ENCODE results near the gene SAFB.
A peak's percentile ranks its signal among the peaks of the same experiment; 100 is the strongest.

The SAFB gene

GRCh38 chr19:5666921-5667610 is 44.2 kb downstream of the SAFB start:
- no peak for DNase-seq (ENCODE audit: low read depth)

DNA sequence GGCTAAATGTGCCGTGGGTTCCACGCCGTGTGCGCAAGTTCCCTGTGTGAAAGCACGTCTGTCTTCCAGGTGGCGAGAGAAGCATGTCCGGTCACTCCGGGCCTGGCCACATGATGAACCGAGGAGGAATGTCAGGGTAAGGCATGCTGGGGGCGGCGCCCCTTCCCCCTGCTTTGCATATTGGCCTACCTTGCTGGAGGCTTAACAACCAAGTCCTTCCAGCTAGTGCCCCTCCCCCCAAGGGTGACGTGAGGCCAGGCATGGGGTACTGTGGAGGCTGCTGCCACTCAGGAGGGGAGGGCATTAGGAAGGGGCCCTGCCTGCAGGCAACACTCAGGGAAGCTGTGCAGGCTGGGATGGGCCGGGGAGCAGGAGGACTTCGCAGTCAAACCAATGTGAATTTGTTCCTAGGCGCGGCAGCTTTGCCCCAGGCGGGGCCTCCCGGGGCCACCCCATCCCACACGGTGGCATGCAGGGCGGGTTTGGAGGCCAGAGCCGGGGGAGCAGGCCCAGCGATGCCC is 44.9 kb downstream of the SAFB start:
- DNase-seq (ENCODE audit: low read depth): no peak

DNA sequence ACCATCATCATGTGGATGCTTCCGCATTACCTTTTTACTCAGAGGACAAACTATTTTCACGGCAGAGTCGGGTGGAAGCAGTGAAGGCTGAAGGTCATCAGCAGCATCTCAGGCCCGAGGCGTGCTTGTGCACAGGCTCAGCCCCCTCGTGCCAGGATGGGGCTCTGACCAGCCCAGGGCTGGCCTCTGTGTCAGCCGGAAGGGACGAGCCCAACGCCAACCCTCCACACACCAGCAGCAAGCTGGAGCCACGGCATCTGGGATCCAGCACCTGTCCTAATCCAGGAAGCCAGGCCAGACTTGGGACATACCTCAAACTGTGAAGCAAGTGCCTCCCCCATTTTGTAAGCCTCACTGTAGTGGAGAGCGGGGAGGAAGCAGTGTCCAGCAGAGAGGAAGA is 46.3 kb downstream of the SAFB start:
- no peak for DNase-seq (ENCODE audit: low read depth)

DNA sequence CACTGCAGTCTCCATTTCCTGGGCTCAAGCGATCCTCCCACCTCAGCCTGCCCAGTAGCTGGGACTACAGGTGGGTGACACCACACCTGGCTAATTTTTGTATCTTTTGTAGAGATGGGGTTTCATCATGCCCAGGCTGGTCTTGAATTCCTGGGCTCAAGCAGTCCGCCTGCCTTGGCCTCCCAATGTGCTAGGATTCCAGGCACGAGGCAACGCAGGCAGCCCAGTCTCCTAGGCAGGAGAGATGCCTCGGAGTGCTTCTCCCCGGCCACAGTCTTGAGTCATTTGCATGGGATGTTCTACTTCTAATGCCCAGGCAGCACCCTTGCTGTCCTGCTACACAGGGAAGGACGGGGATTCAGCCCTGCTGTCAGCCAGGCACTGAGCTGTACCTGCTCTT is 48.7 kb downstream of the SAFB start:
- DNase-seq (ENCODE audit: low read depth): no peak

DNA sequence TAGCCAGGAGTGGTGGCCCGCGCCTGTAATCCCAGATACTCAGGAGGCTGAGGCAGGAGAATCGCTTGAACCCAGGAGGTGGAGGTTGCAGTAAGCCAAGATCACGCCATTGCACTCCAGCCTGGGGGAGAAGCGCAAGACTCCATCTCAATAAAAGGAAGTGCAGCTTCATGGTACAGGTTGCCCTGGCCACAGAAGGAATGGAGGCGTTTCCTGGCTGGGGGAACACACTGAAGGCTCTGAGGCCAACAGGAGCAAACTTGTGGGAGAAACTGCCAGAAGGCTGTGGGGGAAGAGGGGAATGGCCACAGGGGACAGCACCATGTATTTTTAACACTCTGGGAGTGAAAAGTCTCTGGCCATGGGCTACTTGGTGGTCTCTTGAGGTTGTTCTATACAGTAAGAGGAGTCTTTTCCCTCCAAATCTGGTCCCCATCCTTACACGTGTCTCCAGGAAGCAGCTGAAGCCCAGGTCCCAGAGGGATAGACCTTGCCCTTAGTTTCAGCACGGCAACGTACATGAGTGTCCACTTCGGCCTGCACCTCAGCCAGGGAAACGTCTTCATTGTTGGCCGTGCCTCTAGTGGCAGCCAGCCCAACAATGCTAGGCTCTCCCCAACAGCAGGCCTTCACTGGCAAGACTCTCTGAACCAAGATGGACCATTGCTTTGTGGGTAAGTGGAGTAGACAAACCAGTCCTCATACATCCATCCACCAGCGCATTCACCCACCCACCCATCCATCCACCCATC is 50.0 kb downstream of the SAFB start:
- DNase-seq (ENCODE audit: low read depth): no peak

DNA sequence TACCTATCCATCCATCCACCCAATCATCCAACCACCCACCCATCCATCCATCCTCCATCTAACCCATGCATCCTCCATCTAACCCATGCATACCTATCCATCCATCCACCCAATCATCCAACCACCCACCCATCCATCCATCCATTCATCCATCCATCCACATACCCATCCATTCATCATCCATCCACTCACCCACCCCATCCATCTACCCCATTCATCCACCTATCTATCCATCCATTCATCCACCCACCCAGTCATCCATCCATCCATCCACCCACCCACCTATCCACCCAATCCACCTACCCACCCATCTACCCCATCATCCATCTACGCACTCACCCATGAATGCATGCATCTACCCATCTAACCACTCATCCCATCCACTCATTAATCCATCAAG is 50.9 kb downstream of the SAFB start:
- DNase-seq (ENCODE audit: low read depth): no peak

GRCh38 chr19:5674714-5675113 is 51.8 kb downstream of the SAFB start:
- DNase-seq (ENCODE audit: low read depth): no peak

DNA sequence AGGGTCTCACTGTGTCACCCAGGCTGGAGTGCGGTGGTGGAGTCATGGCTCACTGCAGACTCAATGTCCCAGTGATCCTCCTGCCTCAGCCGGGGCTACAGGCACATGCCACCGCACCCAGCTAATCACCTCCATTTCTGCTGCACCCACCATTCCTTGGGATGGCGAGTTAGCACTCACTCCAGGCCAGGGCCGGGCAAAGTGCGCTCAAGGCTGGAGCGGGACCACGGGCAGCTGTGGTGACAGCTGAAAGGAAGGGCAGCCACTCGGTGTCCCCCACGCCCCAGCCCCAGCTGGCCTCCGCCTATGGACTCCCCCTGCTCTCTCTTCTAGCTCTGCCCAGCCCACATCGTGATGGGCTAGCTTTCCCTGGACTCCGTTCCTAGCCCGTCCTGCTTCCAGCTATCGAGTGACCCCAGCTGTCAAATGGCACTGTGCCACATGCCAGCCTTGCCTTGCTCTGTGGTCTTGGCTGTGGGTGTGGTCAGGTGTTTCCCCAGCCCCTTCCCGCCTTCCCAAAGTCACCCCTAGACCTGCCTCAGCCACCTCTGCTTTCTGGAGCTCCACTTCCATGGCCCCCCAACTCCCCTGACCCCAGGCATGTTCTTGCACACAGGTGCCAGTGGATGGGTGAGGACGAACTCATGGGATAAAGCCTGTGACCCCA is 53.4 kb downstream of the SAFB start:
- DNase-seq (ENCODE audit: low read depth): no peak

GRCh38 chr19:5676772-5677105 is 53.9 kb downstream of the SAFB start:
- DNase-seq (ENCODE audit: low read depth): no peak

- no peak for DNase-seq (ENCODE audit: low read depth)
These were observed 54.3 kb downstream of the SAFB start for GRCh38 chr19:5677136-5677535.

DNA sequence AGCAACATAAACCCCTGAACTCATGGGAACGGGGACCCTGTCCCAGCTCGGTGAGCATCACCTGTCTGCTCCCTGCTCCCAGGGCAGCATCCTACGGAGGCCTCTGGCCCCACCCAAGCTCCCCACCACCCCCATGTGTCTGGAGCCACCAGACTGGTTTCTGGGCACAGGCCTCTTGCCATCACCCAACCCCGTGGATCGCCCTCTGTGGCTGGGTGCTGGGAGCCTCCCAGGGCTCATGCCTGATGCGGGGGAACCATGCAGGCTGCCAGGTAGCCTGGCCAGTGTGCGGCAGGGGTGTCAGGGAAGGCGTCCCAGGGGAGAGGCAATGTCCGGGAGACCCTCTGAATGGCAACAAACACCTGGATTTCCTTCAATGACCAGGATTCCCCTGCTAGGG is 54.7 kb downstream of the SAFB start:
- no peak for DNase-seq (ENCODE audit: low read depth)

GRCh38 chr19:5678071-5678718 is 55.3 kb downstream of the SAFB start:
- no peak for DNase-seq (ENCODE audit: low read depth)

- DNase-seq (ENCODE audit: low read depth): no peak
These were observed 56.6 kb downstream of the SAFB start for GRCh38 chr19:5679289-5680083.

- DNase-seq (ENCODE audit: low read depth): no peak
These were observed 57.2 kb downstream of the SAFB start for GRCh38 chr19:5680084-5680436.

DNA sequence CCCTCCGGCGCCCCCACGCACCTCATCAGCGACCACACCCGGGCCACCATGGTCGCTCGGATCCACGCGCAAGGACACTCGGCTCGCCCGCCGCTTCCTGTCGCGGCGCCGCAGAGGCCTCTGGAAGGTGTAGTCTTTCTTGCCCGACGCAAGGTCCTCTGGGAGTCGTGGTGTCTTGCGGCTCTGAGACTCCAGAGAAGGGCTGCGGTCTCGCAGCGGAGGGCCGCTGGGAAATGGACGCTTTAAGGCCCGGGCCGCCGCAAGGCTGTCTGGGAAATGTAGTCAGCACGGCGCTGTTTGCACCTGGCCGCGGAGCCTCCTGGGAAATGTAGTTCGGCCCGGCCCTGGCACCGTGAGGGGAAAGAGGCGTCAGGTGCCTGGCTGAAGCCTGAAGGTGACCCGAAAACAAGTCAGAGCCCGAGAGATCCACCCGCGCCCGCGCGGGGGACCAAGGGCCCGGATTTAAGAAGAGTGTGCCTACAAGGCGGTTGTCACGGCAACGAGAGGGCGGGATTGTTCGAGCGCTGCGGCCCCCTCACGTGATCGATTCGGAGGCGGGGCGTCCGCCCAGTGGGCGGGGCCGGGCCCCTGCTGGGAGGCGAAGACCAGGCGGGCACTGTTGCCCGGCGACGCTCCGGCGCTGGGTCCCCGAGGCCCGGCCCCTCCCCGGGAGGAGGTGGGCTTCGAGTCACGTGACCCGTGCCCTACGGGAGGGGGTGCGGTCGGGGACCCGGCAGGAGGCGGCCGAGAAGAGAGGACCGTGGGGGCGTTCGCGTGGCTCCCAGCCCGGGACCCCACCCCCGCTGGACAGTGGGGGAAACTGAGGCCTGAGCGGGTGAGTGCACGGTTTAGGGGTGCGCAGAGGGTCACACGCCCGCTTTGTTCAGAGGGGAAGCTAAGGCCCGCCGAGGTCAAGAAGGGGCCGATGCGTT is 57.8 kb downstream of the SAFB start, which contains the start of the genes HSD11B1L and MICOS13:
HSD11B1L (plus strand) TSS at position 591 of the 932 bp plus-strand sequence. CDS start 3,806 bp downstream, outside the sequence.
MICOS13 (minus strand) TSS at position 80 of the 932 bp plus-strand sequence; CDS start at position 50, 30 bp downstream.
- DNase-seq (ENCODE audit: low read depth): peak; percentile 95

GRCh38 chr19:5681391-5682106 is 58.7 kb downstream of the SAFB start:
- no peak for DNase-seq (ENCODE audit: low read depth)

- DNase-seq (ENCODE audit: low read depth): no peak
These were observed 59.2 kb downstream of the SAFB start for GRCh38 chr19:5682107-5682482.

- no peak for DNase-seq (ENCODE audit: low read depth)
These were observed 60.4 kb downstream of the SAFB start for GRCh38 chr19:5683177-5683886.
